ENCODE measurements around the gene NECAB2.

DNA sequence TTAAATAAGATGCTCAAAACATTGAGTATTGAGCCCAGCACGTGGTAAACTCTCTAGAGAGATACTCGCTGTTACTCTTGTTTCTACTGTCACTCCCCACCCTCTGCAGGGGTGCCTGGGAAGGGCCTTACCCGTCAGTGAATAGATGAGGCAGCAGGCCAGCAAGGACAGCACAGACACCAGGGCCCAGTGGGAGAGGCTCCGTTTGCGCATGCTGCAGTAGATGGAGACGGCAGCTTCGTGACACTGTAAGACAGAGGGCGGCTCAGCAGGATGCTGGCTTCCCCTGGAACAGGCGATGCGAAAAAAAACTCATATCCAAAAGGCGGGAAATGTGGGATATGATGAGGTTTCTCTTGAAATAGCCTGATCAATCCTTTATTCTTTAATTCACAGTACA is 54.6 kb downstream of the NECAB2 start:
- TF ChIP-seq, protein P1, sequence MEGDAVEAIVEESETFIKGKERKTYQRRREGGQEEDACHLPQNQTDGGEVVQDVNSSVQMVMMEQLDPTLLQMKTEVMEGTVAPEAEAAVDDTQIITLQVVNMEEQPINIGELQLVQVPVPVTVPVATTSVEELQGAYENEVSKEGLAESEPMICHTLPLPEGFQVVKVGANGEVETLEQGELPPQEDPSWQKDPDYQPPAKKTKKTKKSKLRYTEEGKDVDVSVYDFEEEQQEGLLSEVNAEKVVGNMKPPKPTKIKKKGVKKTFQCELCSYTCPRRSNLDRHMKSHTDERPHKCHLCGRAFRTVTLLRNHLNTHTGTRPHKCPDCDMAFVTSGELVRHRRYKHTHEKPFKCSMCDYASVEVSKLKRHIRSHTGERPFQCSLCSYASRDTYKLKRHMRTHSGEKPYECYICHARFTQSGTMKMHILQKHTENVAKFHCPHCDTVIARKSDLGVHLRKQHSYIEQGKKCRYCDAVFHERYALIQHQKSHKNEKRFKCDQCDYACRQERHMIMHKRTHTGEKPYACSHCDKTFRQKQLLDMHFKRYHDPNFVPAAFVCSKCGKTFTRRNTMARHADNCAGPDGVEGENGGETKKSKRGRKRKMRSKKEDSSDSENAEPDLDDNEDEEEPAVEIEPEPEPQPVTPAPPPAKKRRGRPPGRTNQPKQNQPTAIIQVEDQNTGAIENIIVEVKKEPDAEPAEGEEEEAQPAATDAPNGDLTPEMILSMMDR (conservative IDR thresholded peaks at IDR 0.05; ENCODE audit: low read length) = no peak
- no peak for TF ChIP-seq EZH2phosphoT487 (IDR thresholded peaks at IDR 0.05; ENCODE audit: borderline replicate concordance)
